ENCODE measurements around the gene BRME1.

- TF ChIP-seq, protein P1, sequence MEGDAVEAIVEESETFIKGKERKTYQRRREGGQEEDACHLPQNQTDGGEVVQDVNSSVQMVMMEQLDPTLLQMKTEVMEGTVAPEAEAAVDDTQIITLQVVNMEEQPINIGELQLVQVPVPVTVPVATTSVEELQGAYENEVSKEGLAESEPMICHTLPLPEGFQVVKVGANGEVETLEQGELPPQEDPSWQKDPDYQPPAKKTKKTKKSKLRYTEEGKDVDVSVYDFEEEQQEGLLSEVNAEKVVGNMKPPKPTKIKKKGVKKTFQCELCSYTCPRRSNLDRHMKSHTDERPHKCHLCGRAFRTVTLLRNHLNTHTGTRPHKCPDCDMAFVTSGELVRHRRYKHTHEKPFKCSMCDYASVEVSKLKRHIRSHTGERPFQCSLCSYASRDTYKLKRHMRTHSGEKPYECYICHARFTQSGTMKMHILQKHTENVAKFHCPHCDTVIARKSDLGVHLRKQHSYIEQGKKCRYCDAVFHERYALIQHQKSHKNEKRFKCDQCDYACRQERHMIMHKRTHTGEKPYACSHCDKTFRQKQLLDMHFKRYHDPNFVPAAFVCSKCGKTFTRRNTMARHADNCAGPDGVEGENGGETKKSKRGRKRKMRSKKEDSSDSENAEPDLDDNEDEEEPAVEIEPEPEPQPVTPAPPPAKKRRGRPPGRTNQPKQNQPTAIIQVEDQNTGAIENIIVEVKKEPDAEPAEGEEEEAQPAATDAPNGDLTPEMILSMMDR (tag by site-specific recombination; IDR thresholded peaks at IDR 0.05), result no peak
- TF ChIP-seq FEZF1 (tag by site-specific recombination; IDR thresholded peaks at IDR 0.05), result no peak
- TF ChIP-seq, protein P2, sequence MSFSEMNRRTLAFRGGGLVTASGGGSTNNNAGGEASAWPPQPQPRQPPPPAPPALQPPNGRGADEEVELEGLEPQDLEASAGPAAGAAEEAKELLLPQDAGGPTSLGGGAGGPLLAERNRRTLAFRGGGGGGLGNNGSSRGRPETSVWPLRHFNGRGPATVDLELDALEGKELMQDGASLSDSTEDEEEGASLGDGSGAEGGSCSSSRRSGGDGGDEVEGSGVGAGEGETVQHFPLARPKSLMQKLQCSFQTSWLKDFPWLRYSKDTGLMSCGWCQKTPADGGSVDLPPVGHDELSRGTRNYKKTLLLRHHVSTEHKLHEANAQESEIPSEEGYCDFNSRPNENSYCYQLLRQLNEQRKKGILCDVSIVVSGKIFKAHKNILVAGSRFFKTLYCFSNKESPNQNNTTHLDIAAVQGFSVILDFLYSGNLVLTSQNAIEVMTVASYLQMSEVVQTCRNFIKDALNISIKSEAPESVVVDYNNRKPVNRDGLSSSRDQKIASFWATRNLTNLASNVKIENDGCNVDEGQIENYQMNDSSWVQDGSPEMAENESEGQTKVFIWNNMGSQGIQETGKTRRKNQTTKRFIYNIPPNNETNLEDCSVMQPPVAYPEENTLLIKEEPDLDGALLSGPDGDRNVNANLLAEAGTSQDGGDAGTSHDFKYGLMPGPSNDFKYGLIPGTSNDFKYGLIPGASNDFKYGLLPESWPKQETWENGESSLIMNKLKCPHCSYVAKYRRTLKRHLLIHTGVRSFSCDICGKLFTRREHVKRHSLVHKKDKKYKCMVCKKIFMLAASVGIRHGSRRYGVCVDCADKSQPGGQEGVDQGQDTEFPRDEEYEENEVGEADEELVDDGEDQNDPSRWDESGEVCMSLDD (tag by site-specific recombination; IDR thresholded peaks at IDR 0.05), result peak; percentile 23; the same call in 1 of the 2 replicates
- TF ChIP-seq BCL11A (tag by site-specific recombination; IDR thresholded peaks at IDR 0.05; ENCODE audit: low read depth), result no peak
- TF ChIP-seq ZNF664 (tag by site-specific recombination; IDR thresholded peaks at IDR 0.05), result no peak
- no peak for TF ChIP-seq ZNF274 (IDR thresholded peaks at IDR 0.05; ENCODE audit: low read length)
- no peak for TF ChIP-seq ZNF274 (tag by site-specific recombination; IDR thresholded peaks at IDR 0.05; ENCODE audit: borderline replicate concordance)
Measured at GRCh38 chr19:13850910-13851733, 54.8 kb downstream of the BRME1 start.

Data from HEK293 (cell line).